ENCODE data around the gene ALDH1L1. TPM values are rescaled to one million over a fixed set of nuclear protein-coding genes. Genes with fewer than 3 reads are reported as not detected.

ALDH1L1 gene
- total and polyA plus RNA-seq, 5 donors: 7.5 to 16.3 (median 11.0) TPM

GRCh38 chr3:126146525-126147146 is 33.8 kb downstream of the ALDH1L1 start:
- DNase-seq (peak in 1 of 3 donors; percentile 16), ATAC-seq (no peak)
- H3K4me1 ChIP-seq (ENCODE audit: control insufficient read depth, insufficient read depth, low read length): no peaks in the 10 kb centered on the region
- H3K27me3 ChIP-seq (ENCODE audit: control insufficient read depth, insufficient read depth): no peaks in the 10 kb centered on the region
- intact Hi-C loops (cut with DNase I): no loop called here
- WGBS: 89% methylated on average over 6 of the region's 6 CpGs
- no peak overlapping the region for H3K4me3 ChIP-seq (ENCODE audit: low read length)
- H3K9me3 ChIP-seq (ENCODE audit: control insufficient read depth, low read length): no peaks in the 10 kb centered on the region
- H3K27ac ChIP-seq (ENCODE audit: low read length): no peak overlapping the region

- Histone ChIP-seq H3K4me3 (ENCODE audit: low read length) (no peak overlapping the region), H3K4me1 (ENCODE audit: control insufficient read depth, insufficient read depth, low read length) (no peaks in the 10 kb centered on the region), H3K9me3 (ENCODE audit: control insufficient read depth, low read length) (no peaks in the 10 kb centered on the region), H3K27me3 (ENCODE audit: control insufficient read depth, insufficient read depth) (no peaks in the 10 kb centered on the region), H3K27ac (ENCODE audit: low read length) (no peak overlapping the region)
- WGBS: 76% methylated on average over 4 of the region's 4 CpGs
- DNase-seq (no peak), ATAC-seq (no peak)
- intact Hi-C loops (cut with DNase I): no loop called here
These were observed 34.4 kb downstream of the ALDH1L1 start for GRCh38 chr3:126146034-126146433.

GRCh38 chr3:126142652-126143051 is 37.7 kb downstream of the ALDH1L1 start:
- DNase-seq: no peak
- no peaks in the 10 kb centered on the region for H3K9me3 ChIP-seq (ENCODE audit: control insufficient read depth, low read length)
- ATAC-seq: no peak
- no peaks in the 10 kb centered on the region for H3K4me1 ChIP-seq (ENCODE audit: control insufficient read depth, insufficient read depth, low read length)
- no peak overlapping the region for H3K4me3 ChIP-seq (ENCODE audit: low read length)
- WGBS: 51% methylated on average over 3 of the region's 3 CpGs
- H3K27ac ChIP-seq (ENCODE audit: low read length): no peak overlapping the region
- no peaks in the 10 kb centered on the region for H3K27me3 ChIP-seq (ENCODE audit: control insufficient read depth, insufficient read depth)
- intact Hi-C loops (cut with DNase I): no loop called here

GRCh38 chr3:126137490-126138130 is 42.8 kb downstream of the ALDH1L1 start:
- no peak for ATAC-seq
- intact Hi-C loops (cut with DNase I): loop anchor here in 1 of 4 donors (10.0 kb wide), 2 partner anchors 57 to 257 kb away; partner anchors contain the start of gene CFAP100
- no peak overlapping the region for H3K27ac ChIP-seq (ENCODE audit: low read length)
- H3K4me3 ChIP-seq (ENCODE audit: low read length): no peak overlapping the region
- no peaks in the 10 kb centered on the region for H3K9me3 ChIP-seq (ENCODE audit: control insufficient read depth, low read length)
- no peaks in the 10 kb centered on the region for H3K4me1 ChIP-seq (ENCODE audit: control insufficient read depth, insufficient read depth, low read length)
- DNase-seq: peak in 1 of 3 donors; percentile 17
- H3K27me3 ChIP-seq (ENCODE audit: control insufficient read depth, insufficient read depth): no peaks in the 10 kb centered on the region
- 88% methylated on average over 8 of the region's 8 CpGs for WGBS

- Histone ChIP-seq H3K4me1 (ENCODE audit: control insufficient read depth, insufficient read depth, low read length) (no peaks in the 10 kb centered on the region), H3K27ac (ENCODE audit: low read length) (no peak overlapping the region), H3K27me3 (ENCODE audit: control insufficient read depth, insufficient read depth) (no peaks in the 10 kb centered on the region), H3K4me3 (ENCODE audit: low read length) (no peak overlapping the region), H3K9me3 (ENCODE audit: control insufficient read depth, low read length) (no peaks in the 10 kb centered on the region)
- ATAC-seq (no peak), DNase-seq (peak in 2 of 3 donors; percentile 3 to 6)
- 83% methylated on average over 11 of the region's 11 CpGs for WGBS
- intact Hi-C loops (cut with DNase I): loop anchor here in 1 of 4 donors (10.0 kb wide), 2 partner anchors 58 to 258 kb away; partner anchors contain the start of gene CFAP100
These were observed 43.8 kb downstream of the ALDH1L1 start for GRCh38 chr3:126136428-126137220.

GRCh38 chr3:126135406-126136076 is 44.8 kb downstream of the ALDH1L1 start:
- no peaks in the 10 kb centered on the region for H3K9me3 ChIP-seq (ENCODE audit: control insufficient read depth, low read length)
- no peaks in the 10 kb centered on the region for H3K4me1 ChIP-seq (ENCODE audit: control insufficient read depth, insufficient read depth, low read length)
- H3K27ac ChIP-seq (ENCODE audit: low read length): no peak overlapping the region
- intact Hi-C loops (cut with DNase I): loop anchor here in 2 of 4 donors (2.0 to 10.0 kb wide), 3 partner anchors 59 to 259 kb away; partner anchors contain the start of gene CFAP100 (in 1 of the 2)
- no peak overlapping the region for H3K4me3 ChIP-seq (ENCODE audit: low read length)
- ATAC-seq: no peak
- DNase-seq: peak in 1 of 3 donors; percentile 39
- no peaks in the 10 kb centered on the region for H3K27me3 ChIP-seq (ENCODE audit: control insufficient read depth, insufficient read depth)
- WGBS: 92% methylated on average over 15 of the region's 15 CpGs

GRCh38 chr3:126135071-126135405 is 45.3 kb downstream of the ALDH1L1 start:
- H3K9me3 ChIP-seq (ENCODE audit: control insufficient read depth, low read length): no peaks in the 10 kb centered on the region
- H3K27ac ChIP-seq (ENCODE audit: low read length): no peak overlapping the region
- ATAC-seq (no peak), DNase-seq (peak in 1 of 3 donors; percentile 33)
- no peaks in the 10 kb centered on the region for H3K4me1 ChIP-seq (ENCODE audit: control insufficient read depth, insufficient read depth, low read length)
- H3K27me3 ChIP-seq (ENCODE audit: control insufficient read depth, insufficient read depth): no peaks in the 10 kb centered on the region
- 91% methylated on average over 3 of the region's 3 CpGs for WGBS
- intact Hi-C loops (cut with DNase I): loop anchor here in 2 of 4 donors (2.0 to 10.0 kb wide), 3 partner anchors 60 to 260 kb away; partner anchors contain the start of gene CFAP100 (in 1 of the 2)
- H3K4me3 ChIP-seq (ENCODE audit: low read length): no peak overlapping the region

GRCh38 chr3:126134219-126134975 is 46.0 kb downstream of the ALDH1L1 start:
- 45% methylated on average over 23 of the region's 23 CpGs for WGBS
- intact Hi-C loops (cut with DNase I): loop anchor here (2.0 to 10.0 kb wide), 5 partner anchors 60 to 260 kb away; partner anchors contain the start of gene CFAP100 (in 1 of the 4)
- H3K27ac ChIP-seq (ENCODE audit: low read length): no peak overlapping the region
- ATAC-seq (peak; percentile 70 to 82), DNase-seq (peak; percentile 66 to 84 (median 77))
- H3K9me3 ChIP-seq (ENCODE audit: control insufficient read depth, low read length): no peaks in the 10 kb centered on the region
- no peaks in the 10 kb centered on the region for H3K4me1 ChIP-seq (ENCODE audit: control insufficient read depth, insufficient read depth, low read length)
- H3K27me3 ChIP-seq (ENCODE audit: control insufficient read depth, insufficient read depth): no peaks in the 10 kb centered on the region
- no peak overlapping the region for H3K4me3 ChIP-seq (ENCODE audit: low read length)

GRCh38 chr3:126133606-126134005 is 46.8 kb downstream of the ALDH1L1 start:
- Histone ChIP-seq H3K9me3 (ENCODE audit: control insufficient read depth, low read length) (no peaks in the 10 kb centered on the region), H3K4me1 (ENCODE audit: control insufficient read depth, insufficient read depth, low read length) (no peaks in the 10 kb centered on the region), H3K27me3 (ENCODE audit: control insufficient read depth, insufficient read depth) (no peaks in the 10 kb centered on the region), H3K27ac (ENCODE audit: low read length) (no peak overlapping the region), H3K4me3 (ENCODE audit: low read length) (no peak overlapping the region)
- 59% methylated on average over 6 of the region's 6 CpGs for WGBS
- peak in 1 of 3 donors; percentile 21 for DNase-seq
- ATAC-seq: no peak
- intact Hi-C loops (cut with DNase I): loop anchor here (2.0 to 10.0 kb wide), 5 partner anchors 61 to 261 kb away; partner anchors contain the start of gene CFAP100 (in 1 of the 4)
